Testis (tissue), 2 donors: ENCODE measurements around the gene ARID3A.

Experiments
- POLR2A ChIP-seq: fragments of 450-650 bp; IDR thresholded peaks from one replicate; pipeline ENCODE4 v1.6.1; 2017; ENCODE audit warnings: antibody characterized with exemption, mild to moderate bottlenecking, moderate library complexity
- TF ChIP-seq, protein P1 (sequence below), 3 experiments: fragments of 450-650 bp in 2 of 3; fragments of 200-600 bp in 1 of 3; sonication (generic) in 1 of 3; IDR thresholded peaks; one replicate each; pipeline ENCODE4 v1.5.1; 2016 to 2019; ENCODE audit warnings: antibody characterized with exemption in 3 of 3, mild to moderate bottlenecking in 2 of 3, moderate library complexity in 1 of 3

DNA sequence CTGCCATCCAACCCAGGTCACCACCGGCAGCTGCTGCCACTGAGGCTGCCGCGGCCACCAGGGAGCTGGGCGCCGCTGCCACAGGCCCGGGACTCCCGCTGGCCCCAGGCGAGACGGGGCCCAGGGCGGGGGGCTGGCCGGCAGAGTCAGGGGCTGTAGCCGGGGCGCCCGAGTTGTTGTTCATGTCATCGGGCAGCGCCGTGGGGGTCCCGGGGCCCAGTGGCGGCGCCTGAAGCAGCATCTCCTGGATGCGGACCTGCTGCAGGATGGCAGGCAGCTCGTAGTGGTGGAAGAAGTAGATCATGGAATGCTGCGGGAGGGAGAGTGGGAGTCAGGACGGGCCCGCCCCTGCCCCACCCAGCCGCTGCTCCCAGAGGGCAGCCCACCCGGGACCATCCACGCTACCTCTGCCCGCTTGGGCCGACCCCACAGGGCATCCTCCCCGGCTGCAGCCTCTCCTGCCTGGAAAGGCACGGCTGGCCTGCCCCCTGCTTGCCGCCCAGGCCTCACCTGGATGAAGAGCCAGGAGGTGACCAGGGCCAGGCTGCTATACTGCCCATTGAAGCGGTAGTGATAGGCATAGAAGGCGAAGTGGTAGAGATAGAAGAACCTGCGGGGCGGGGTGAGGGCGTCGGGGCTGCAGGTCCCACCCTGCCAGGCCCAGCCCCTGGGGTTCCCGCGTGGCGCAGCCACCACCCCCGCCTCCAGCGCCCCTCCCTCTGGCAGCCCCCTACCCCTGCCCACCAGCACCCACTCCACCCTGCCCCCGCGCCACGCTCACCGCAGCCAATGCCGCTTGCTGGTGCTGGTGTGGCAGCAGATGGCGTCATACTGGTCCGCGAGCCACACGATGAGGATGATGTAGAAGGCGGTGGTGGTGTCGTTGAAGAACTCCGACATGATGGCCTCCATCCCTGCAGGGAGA lies 85.0 kb downstream of the ARID3A start:
- TF ChIP-seq, protein P1, sequence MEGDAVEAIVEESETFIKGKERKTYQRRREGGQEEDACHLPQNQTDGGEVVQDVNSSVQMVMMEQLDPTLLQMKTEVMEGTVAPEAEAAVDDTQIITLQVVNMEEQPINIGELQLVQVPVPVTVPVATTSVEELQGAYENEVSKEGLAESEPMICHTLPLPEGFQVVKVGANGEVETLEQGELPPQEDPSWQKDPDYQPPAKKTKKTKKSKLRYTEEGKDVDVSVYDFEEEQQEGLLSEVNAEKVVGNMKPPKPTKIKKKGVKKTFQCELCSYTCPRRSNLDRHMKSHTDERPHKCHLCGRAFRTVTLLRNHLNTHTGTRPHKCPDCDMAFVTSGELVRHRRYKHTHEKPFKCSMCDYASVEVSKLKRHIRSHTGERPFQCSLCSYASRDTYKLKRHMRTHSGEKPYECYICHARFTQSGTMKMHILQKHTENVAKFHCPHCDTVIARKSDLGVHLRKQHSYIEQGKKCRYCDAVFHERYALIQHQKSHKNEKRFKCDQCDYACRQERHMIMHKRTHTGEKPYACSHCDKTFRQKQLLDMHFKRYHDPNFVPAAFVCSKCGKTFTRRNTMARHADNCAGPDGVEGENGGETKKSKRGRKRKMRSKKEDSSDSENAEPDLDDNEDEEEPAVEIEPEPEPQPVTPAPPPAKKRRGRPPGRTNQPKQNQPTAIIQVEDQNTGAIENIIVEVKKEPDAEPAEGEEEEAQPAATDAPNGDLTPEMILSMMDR (IDR thresholded peaks at IDR 0.05) = no peak
- no peak for TF ChIP-seq POLR2A
